Neuronal stem cell (in vitro differentiated cells): Measurements from ENCODE around the gene HPSE2.

Source experiments
- DNase-seq: peaks from one replicate; pipeline ENCODE4 v3.0.0-alpha.2; 2013; ENCODE audit warnings: low spot score
- H2AFZ ChIP-seq: one replicate; pipeline ENCODE4 v1.6.1; 2013; ENCODE audit warnings: mild to moderate bottlenecking, low read length, inconsistent platforms
- H2AK5ac ChIP-seq: 2 replicates; pipeline ENCODE4 v1.6.1; 2013; ENCODE audit warnings: low read depth, mild to moderate bottlenecking, inconsistent platforms, low read length, moderate library complexity, mixed read lengths
- H2BK120ac ChIP-seq: 2 replicates; pipeline ENCODE4 v1.6.1; 2013; ENCODE audit warnings: low read depth, mild to moderate bottlenecking, inconsistent platforms, low read length, moderate library complexity, mixed read lengths
- H2BK12ac ChIP-seq: one replicate; pipeline ENCODE4 v1.6.1; 2013; ENCODE audit warnings: low read length, inconsistent platforms
- H2BK15ac ChIP-seq: 2 replicates; pipeline ENCODE4 v1.6.1; 2013; ENCODE audit warnings: mild to moderate bottlenecking, low read length, inconsistent platforms, mixed read lengths
- H2BK5ac ChIP-seq: one replicate; pipeline ENCODE4 v1.6.1; 2013; ENCODE audit warnings: inconsistent platforms, mild to moderate bottlenecking, low read length, moderate library complexity
- H3K14ac ChIP-seq: one replicate; pipeline ENCODE4 v1.6.1; 2013; ENCODE audit warnings: low read length, inconsistent platforms
- H3K18ac ChIP-seq: 2 replicates; pipeline ENCODE4 v1.6.1; 2013; ENCODE audit warnings: low read length, inconsistent platforms
- H3K23ac ChIP-seq: 2 replicates; pipeline ENCODE4 v1.6.1; 2013; ENCODE audit warnings: low read depth, mild to moderate bottlenecking, mixed read lengths, low read length, inconsistent platforms; ENCODE audit not compliant: poor library complexity
- H3K27ac ChIP-seq: replicated peaks from 3 replicates; pipeline ENCODE4 v1.5.1; 2013; ENCODE audit warnings: low read length, inconsistent platforms
- H3K27me3 ChIP-seq, 3 experiments: 2 replicates each; pipeline ENCODE4 v1.6.1; 2013; ENCODE audit warnings: low read length in 3 of 3, mild to moderate bottlenecking in 2 of 3, inconsistent platforms in 1 of 3, low read depth in 1 of 3, mixed read lengths in 1 of 3, moderate library complexity in 1 of 3; ENCODE audit not compliant: control insufficient read depth in 3 of 3, insufficient read depth in 3 of 3
- H3K36me3 ChIP-seq, 2 donors: replicated peaks in 1 of 2; 2 replicates each; pipeline ENCODE4 v1.6.1; 2013; ENCODE audit warnings: low read length in 2 of 2; ENCODE audit not compliant: control insufficient read depth in 2 of 2, insufficient read depth in 2 of 2
- H3K4ac ChIP-seq: 2 replicates; pipeline ENCODE4 v1.6.1; 2013; ENCODE audit warnings: inconsistent platforms, mild to moderate bottlenecking, low read length, moderate library complexity
- H3K4me1 ChIP-seq, 2 donors: 1 replicate in 1 of 2; 2 replicates in 1 of 2; pipeline ENCODE4 v1.6.1; 2013; ENCODE audit warnings: low read length in 2 of 2, low read depth in 1 of 2; ENCODE audit not compliant: control insufficient read depth in 2 of 2, insufficient read depth in 1 of 2
- H3K4me2 ChIP-seq: one replicate; pipeline ENCODE4 v1.6.1; 2013; ENCODE audit warnings: mild to moderate bottlenecking, low read length, inconsistent platforms; ENCODE audit not compliant: insufficient read depth, poor library complexity, severe bottlenecking
- H3K4me3 ChIP-seq, 2 donors: 2 replicates each; pipeline ENCODE4 v1.5.1; 2013; ENCODE audit warnings: low read length in 2 of 2, mild to moderate bottlenecking in 2 of 2, inconsistent platforms in 1 of 2, moderate library complexity in 1 of 2
- H3K79me1 ChIP-seq: one replicate; pipeline ENCODE4 v1.6.1; 2013; ENCODE audit warnings: low read depth, mild to moderate bottlenecking, inconsistent platforms, low read length, moderate library complexity
- H3K9ac ChIP-seq: one replicate; pipeline ENCODE4 v1.6.1; 2013; ENCODE audit warnings: mild to moderate bottlenecking, low read depth, low read length, inconsistent platforms; ENCODE audit not compliant: poor library complexity
- H3K9me3 ChIP-seq, 2 donors: replicated peaks in 1 of 2; 2 replicates each; pipeline versions ENCODE3 to v1.6.1; 2013; ENCODE audit warnings: low read length in 2 of 2, mild to moderate bottlenecking in 2 of 2, inconsistent platforms in 1 of 2, low read depth in 1 of 2, mixed read lengths in 1 of 2, moderate library complexity in 1 of 2; ENCODE audit not compliant: control insufficient read depth in 2 of 2, insufficient read depth in 1 of 2
- H4K8ac ChIP-seq: one replicate; pipeline ENCODE4 v1.6.1; 2013; ENCODE audit warnings: low read depth, mild to moderate bottlenecking, inconsistent platforms, low read length, moderate library complexity
- H4K91ac ChIP-seq: one replicate; pipeline ENCODE4 v1.6.1; 2013; ENCODE audit warnings: low read length, low read depth, mild to moderate bottlenecking, inconsistent platforms; ENCODE audit not compliant: poor library complexity
- WGBS, 2 donors: extraction: QIAGEN DNeasy Blood & Tissue Kit; methylation state at CpG; one replicate each; pipeline ENCODE4 v1.1.7; 2013; ENCODE audit warnings: missing lambda C conversion rate in 2 of 2, mixed read lengths in 1 of 2; ENCODE audit not compliant: insufficient read length in 2 of 2, insufficient replicate concordance in 1 of 2; ENCODE audit errors: extremely low coverage in 2 of 2; 5-methylcytosine and 5-hydroxymethylcytosine counted together

HPSE2 gene

DNA sequence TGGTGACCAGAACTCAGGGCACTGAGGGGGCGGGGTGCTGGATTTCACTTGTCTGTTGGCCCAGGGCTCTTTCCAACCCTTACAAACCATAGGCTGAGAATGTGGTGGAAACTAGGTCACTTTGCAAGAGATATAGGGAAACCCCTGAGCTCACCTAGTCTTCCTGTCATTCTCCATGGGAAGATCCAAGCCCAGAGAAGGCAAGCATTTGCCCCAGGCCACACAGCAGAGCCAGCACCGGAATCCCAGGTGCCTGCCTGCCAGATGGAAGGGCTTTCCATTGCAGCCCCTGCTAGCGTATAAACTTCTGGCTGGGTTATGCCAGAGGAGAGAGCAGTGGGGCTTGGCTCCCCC lies 821.1 kb downstream of the HPSE2 start:
- WGBS, 2 donors: no CpG with 5 or more reads among the region's 3 CpGs

DNA sequence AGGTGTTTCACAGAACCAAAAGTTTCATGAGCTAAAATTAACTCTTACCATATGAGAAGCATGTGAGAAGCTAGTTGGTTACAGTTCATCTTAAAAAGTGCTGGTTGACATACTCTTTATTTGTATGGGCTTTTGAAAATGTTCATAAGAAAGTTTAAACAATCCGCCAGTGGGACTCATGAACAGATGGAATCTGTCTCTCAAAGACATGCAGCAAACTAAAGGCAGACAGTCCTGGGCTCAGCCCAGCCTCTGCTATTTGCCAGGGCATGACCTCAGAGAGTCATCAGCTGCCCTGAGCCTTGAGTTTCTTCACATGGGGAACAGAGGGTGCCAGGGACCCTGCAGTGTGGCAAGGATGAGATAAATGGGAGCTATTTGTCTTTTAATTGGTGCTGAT lies 823.9 kb downstream of the HPSE2 start:
- no peak overlapping the region for H3K9ac ChIP-seq
- no peak overlapping the region for H2BK12ac ChIP-seq
- H3K79me1 ChIP-seq: no peaks in the 10 kb centered on the region
- H3K4ac ChIP-seq: no peak overlapping the region
- no peak overlapping the region for H2BK5ac ChIP-seq
- no peak overlapping the region for H3K4me2 ChIP-seq
- peaks cover 5 to 16% of the 10 kb centered on the region in 2 donors for H3K4me1 ChIP-seq
- no peak overlapping the region for H3K27ac ChIP-seq
- no peak overlapping the region for H2AK5ac ChIP-seq
- H3K18ac ChIP-seq: no peak overlapping the region
- no peak overlapping the region for H3K14ac ChIP-seq
- no peak overlapping the region for H4K91ac ChIP-seq
- H2AFZ ChIP-seq: no peak overlapping the region
- H3K27me3 ChIP-seq: no peaks in the 10 kb centered on the region
- H3K23ac ChIP-seq: no peak overlapping the region
- no peaks in the 10 kb centered on the region for H3K36me3 ChIP-seq
- DNase-seq: no peak
- H2BK120ac ChIP-seq: no peak overlapping the region
- H3K4me3 ChIP-seq: no peak overlapping the region
- H4K8ac ChIP-seq: no peak overlapping the region
- no peak overlapping the region for H2BK15ac ChIP-seq
- no peaks in the 10 kb centered on the region for H3K9me3 ChIP-seq
- no CpG with 5 or more reads among the region's 1 CpG for WGBS, 2 donors

More for the DNA sequence above, 821.1 kb downstream of the HPSE2 start:
- H3K79me1 ChIP-seq: no peaks in the 10 kb centered on the region
- H3K4me3 ChIP-seq: peak overlapping the region; percentile 59 to 67
- no peak overlapping the region for H3K14ac ChIP-seq
- H3K27ac ChIP-seq: peak overlapping the region; percentile 81
- H2BK120ac ChIP-seq: no peak overlapping the region
- H4K8ac ChIP-seq: peak overlapping the region; percentile 29
- peaks cover 4 to 8% of the 10 kb centered on the region in 2 donors for H3K36me3 ChIP-seq
- no peak for DNase-seq
- peaks cover 5 to 16% of the 10 kb centered on the region in 2 donors for H3K4me1 ChIP-seq
- H3K4ac ChIP-seq: no peak overlapping the region
- no peaks in the 10 kb centered on the region for H3K27me3 ChIP-seq
- H3K9me3 ChIP-seq: no peaks in the 10 kb centered on the region
- peak overlapping the region; percentile 93 for H2AFZ ChIP-seq
- no peak overlapping the region for H3K9ac ChIP-seq
- peak overlapping the region; percentile 52 for H3K4me2 ChIP-seq
- H2BK15ac ChIP-seq: peak overlapping the region; percentile 77
- H2BK5ac ChIP-seq: peak overlapping the region; percentile 3
- H2AK5ac ChIP-seq: peak overlapping the region; percentile 2
- no peak overlapping the region for H4K91ac ChIP-seq
- H3K23ac ChIP-seq: no peak overlapping the region
- no peak overlapping the region for H2BK12ac ChIP-seq
- H3K18ac ChIP-seq: peak overlapping the region; percentile 13

DNA sequence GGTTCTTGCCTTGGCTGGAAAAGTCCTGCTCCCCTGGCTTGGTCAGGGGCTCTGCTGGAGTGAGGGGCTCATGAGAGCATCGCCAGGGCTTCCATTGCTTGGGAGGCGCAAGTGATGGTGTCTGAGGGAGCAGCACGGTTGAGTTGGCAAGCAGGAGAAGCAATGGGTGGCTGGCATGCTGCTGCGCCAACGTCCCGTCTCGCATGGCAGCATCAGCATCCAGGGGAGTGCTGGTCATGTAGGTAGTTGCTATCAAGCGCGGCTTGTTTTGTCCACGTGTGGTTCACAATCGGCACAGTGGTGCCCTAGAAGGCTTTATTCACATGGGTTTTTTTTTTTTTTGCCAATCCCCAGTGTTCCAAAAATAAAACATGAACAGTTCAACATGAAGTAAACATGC lies 824.5 kb downstream of the HPSE2 start:
- no peak overlapping the region for H2BK12ac ChIP-seq
- H3K4me3 ChIP-seq: no peak overlapping the region
- no peak for DNase-seq
- peak overlapping the region; percentile 76 for H3K14ac ChIP-seq
- no peak overlapping the region for H3K4me2 ChIP-seq
- peaks cover 5 to 16% of the 10 kb centered on the region in 2 donors for H3K4me1 ChIP-seq
- no peak overlapping the region for H3K27ac ChIP-seq
- no peak overlapping the region for H3K9ac ChIP-seq
- no peak overlapping the region for H2BK5ac ChIP-seq
- H3K4ac ChIP-seq: no peak overlapping the region
- no peaks in the 10 kb centered on the region for H3K79me1 ChIP-seq
- no peaks in the 10 kb centered on the region for H3K9me3 ChIP-seq
- H3K23ac ChIP-seq: no peak overlapping the region
- H2BK15ac ChIP-seq: no peak overlapping the region
- no peak overlapping the region for H4K8ac ChIP-seq
- H3K36me3 ChIP-seq: no peaks in the 10 kb centered on the region
- H3K18ac ChIP-seq: no peak overlapping the region
- no CpG with 5 or more reads among the region's 11 CpGs for WGBS, 2 donors
- H2AFZ ChIP-seq: no peak overlapping the region
- H2AK5ac ChIP-seq: no peak overlapping the region
- no peak overlapping the region for H2BK120ac ChIP-seq
- no peaks in the 10 kb centered on the region for H3K27me3 ChIP-seq
- H4K91ac ChIP-seq: no peak overlapping the region

DNA sequence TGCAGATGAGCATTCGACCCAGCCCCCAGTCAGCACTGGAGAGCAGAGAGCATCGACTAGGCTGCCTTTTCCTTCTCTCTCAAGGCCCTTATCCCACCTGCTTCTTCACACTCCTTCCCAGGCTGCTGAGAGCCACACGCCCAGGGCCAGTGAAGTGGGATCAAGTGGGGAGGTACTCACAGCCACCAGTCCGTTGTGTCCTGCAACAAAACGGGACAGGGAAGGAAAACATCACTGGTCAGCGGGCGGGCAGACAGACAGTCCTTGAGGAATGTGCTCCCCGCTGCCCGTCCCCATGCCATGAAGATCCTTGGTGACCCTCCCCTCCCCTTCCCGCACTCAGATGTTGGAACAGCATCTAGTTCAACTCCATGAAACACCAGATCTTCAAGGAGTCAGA lies 824.9 kb downstream of the HPSE2 start:
- no peak overlapping the region for H2BK5ac ChIP-seq
- peaks cover 5 to 16% of the 10 kb centered on the region in 2 donors for H3K4me1 ChIP-seq
- H3K14ac ChIP-seq: no peak overlapping the region
- H3K79me1 ChIP-seq: no peaks in the 10 kb centered on the region
- H2BK120ac ChIP-seq: no peak overlapping the region
- H3K18ac ChIP-seq: no peak overlapping the region
- H4K91ac ChIP-seq: no peak overlapping the region
- H3K4ac ChIP-seq: no peak overlapping the region
- H2AFZ ChIP-seq: no peak overlapping the region
- no CpG with 5 or more reads among the region's 10 CpGs for WGBS, 2 donors
- no peak overlapping the region for H3K4me3 ChIP-seq
- H3K27ac ChIP-seq: no peak overlapping the region
- no peak overlapping the region for H3K23ac ChIP-seq
- no peak overlapping the region for H4K8ac ChIP-seq
- H3K9ac ChIP-seq: no peak overlapping the region
- no peaks in the 10 kb centered on the region for H3K36me3 ChIP-seq
- no peak overlapping the region for H2AK5ac ChIP-seq
- no peaks in the 10 kb centered on the region for H3K9me3 ChIP-seq
- H3K4me2 ChIP-seq: no peak overlapping the region
- no peak overlapping the region for H2BK12ac ChIP-seq
- no peak overlapping the region for H2BK15ac ChIP-seq
- no peak for DNase-seq
- H3K27me3 ChIP-seq: no peaks in the 10 kb centered on the region
